D341Med (cell line): ENCODE data around the gene NCOA7.

Experiments
- DNase-seq: peaks from one replicate; pipeline ENCODE4 v3.0.0; 2012; ENCODE audit warnings: low spot score

Gene NCOA7

DNA sequence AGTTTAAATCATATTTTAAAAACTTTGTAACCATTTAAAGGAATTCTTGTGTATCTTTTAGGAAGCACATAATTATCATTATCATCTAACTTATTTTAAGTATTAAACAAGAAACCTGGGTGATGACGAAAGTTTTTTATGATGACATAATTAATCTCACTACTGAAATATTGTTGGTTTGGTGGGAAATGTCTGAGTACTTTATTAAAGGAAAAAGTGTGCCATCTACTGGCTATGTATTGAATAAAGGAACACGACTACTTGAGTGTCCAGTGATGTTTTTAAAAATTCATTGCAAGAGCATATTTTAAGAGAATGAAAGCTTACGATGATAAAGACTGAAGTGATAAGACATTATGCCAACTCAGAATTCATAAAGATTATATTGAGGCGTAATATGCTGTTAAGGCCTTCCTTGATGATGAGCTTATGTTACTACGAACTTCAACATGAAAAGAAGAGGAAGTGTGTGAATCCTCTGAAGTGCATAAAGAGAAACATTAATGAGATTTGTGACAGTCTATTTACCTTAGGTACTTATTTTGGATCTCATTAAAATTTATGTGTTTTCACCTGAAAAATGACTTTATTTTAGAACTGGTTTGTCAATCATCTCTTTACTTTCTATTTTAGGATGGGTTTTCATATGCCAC is 183.6 kb downstream of the NCOA7 start:
- peak; percentile 37 for DNase-seq

DNA sequence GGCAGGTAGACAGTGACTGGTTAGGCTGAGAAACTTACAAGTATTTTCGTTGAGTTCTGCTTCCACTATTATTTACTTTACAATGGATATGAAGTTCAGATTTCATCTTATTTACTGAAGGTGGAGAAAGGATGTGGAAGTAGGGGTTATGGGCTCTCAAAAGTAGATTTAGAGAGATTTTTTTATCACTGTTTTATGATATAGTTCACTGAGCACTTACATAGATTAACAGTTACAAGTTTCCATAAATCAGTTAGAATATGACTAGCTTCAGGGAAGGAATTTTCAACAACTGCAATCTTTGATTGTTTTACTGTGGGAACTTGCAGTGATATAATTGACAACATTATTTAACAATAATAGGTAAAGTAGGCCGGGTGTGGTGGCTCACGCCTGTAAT is 188.3 kb downstream of the NCOA7 start:
- DNase-seq, result no peak
